ENCODE measurements around the gene SESN2. TPM values are rescaled to one million over a fixed set of nuclear protein-coding genes. Genes with fewer than 3 reads are reported as not detected.
A peak's percentile ranks its signal among the peaks of the same experiment; 100 is the strongest.

SESN2 gene
- total RNA-seq, 1 donor from 2014 or later = 4.7 TPM

DNA sequence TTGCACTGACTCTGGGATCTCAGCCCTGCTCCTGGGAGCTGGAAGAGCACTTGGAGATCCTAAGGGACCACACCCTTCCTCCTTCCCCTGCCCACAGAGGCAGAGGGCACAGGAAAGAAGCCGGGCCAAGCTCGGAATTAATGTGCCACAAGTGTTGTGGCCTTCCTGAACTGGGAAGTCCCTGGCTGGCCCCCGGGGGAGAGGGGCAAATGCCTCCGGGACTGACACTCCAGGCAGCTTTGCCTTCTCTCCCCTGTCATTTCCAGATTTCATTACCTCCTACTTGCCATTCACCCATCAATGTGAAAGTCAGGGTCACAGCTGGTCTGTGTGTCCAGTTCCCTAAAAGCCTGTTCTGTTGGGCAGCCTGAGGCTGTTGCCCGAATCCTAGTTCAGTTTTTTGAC, 21.7 kb downstream of the SESN2 start:
- no peak for DNase-seq (ENCODE audit: low spot score)
- intact Hi-C loops (cut with DNase I) = no loop called here

DNA sequence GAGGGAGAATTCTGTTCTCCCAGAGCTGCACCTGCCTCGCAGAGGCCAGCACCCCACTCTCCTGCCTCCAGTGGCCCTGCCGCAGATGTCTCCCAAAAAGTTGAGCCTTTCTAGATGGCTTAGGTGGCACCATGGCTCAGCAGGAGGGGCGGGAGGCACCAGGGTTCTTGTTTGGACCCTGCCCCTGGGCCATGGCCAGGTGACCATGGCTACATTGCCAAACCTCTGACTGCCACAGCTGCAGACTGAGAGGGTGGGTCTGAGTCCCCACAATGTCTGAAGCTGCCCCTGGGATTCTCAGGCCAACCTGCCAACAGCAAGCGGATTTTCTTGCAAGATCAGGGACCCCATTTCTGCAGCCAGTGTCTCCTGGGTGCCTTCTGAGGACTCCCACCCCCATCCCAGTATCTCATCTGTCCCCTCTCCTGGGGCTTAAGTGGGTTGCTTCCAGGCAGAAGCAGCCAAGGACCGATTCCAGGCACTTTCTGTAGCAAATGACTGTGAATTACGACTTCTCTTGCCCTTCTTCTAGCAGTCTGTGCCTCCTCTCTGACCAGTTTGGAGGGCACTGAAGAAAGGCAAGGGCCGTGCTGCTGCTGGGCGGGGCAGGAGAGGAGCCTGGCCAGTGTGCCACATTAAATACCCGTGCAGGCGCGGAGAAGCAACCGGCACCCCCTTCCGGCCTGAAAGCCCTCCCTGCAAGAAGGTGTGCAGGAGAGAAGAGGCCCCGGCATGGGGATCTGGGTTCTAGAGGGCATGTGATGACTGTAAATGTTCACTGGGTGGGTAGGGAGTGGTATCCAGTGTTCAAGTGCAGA, 22.5 kb downstream of the SESN2 start:
- intact Hi-C loops (cut with DNase I) = no loop called here
- no peak for DNase-seq (ENCODE audit: low spot score)

DNA sequence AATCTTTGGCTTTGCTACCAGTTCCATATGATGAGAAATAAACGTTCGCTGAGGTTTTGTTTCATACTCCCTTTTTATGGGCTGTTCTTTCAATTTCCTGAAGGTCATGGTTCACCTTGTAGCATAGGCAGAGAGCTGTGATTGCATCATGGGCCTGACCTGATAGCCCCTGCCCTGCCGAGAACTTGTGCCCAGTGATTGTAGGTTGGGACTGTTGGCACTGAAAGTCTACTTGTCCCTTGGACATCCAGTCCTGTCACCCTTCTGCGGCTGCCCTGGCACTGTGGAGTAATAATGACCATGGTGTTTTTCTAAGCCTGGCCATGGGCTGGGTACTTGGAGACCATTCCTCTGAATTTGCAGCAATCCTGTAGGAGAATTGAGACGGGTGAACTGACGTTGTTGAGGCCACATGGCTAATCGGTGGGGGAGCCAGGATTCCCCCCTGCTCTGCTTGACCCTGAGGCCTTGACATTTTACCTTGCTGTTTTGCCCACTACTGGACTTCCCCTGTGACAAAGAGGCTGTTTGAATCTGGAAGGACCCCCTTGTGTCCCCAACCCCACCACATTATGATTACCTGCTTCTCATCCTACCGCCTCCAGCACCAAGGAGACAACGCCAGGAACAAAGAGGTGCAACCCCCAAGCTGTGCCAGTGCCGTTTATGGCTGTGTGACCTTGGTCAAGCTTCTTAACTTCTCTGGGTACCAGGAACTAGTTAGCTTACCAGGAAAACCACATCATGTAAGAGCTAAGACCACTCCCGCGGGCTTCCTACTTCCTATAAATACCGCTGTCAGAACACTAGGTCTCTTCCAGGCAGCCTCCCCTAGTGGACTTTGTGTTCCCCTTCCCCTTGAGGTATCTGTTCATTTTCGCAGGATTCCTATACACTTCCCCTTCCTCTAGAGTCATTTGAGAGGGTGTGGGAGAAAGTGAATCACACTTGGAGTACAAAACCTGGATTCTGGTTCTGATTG, 23.4 kb downstream of the SESN2 start:
- intact Hi-C loops (cut with DNase I) = no loop called here
- no peak for DNase-seq (ENCODE audit: low spot score)

DNA sequence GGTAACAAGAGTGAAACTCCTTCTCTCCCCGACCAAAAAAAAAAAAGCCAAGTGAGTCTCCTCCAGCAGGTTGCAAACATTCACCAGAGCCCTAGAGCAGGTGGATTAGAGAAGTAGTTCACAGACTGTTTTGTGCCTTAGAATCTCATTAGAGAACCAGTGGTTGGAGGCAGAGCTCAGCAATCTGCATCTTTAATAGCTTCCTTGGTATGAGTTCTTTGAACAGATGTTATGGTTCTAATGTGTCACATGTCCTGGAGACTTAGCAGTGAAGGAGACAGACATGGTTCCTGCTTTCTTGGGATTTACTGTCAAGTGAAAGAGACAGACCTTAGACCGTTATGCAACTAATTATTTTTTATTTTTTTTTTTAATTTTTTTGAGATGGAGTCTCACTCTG, 26.8 kb downstream of the SESN2 start:
- intact Hi-C loops (cut with DNase I) = no loop called here

DNA sequence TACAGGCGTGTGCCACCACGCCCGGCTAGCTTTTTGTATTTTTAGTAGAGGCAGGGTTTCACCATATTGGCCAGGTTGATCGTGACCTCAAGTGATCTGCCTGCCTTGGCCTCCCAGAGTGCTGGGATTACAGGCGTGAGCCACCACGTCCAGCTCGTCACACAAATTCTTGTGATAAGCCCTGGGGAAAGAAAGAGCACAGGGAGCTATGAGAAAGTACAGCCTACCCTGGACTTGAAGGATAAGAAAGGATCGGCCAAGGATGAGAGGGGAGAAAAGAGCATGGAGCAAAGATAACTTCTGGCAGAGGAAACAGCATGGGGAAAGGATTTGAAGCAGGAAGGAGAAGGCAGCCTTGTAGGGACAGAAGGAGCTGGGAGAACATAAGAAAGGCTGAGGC, 29.2 kb downstream of the SESN2 start:
- no peak for DNase-seq (ENCODE audit: low spot score)
- intact Hi-C loops (cut with DNase I) = no loop called here

More for the DNA sequence above, 26.8 kb downstream of the SESN2 start:
- no peak for DNase-seq (ENCODE audit: low spot score)

DNA sequence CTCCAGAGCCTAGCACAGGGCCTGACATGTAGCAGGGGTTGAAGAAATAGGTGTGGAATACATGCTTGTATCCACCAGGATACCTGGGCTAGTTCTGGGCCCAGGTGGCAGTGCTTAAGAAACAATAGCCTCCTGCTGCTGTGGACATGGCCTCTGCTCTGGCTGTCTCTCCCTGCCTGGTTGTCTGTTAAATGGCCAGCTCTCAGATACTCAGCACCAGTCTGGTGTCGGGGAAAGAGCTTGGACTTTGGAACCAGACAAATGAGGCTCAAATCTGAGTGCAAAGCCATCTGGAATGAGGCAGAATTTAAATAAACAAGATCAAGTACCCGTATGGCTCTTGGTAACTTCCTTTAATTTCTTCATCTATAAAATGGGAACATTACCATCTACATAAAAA, 31.5 kb downstream of the SESN2 start:
- no peak for DNase-seq (ENCODE audit: low spot score)

DNA sequence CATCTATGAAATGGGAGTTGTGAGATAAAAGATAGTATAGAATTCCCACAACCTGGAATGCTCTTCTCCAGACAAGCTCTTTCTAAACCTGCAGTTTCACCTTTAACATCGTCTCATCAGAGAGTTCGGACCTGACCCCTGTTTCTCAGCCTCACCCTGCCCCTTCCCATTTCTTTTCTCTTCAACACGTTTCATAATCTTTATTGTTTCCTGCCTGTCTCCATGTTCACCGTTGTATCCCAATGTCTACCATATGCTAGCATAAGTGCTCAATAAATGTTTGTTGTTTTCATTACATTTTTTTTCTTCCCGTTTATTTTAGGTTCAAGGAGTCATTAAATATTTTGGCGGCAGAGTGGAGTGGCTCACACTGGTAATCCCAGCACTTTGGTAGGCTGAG, 32.4 kb downstream of the SESN2 start:
- no peak for DNase-seq (ENCODE audit: low spot score)

More for the DNA sequence above, 31.5 kb downstream of the SESN2 start:
- intact Hi-C loops (cut with DNase I) = no loop called here

DNA sequence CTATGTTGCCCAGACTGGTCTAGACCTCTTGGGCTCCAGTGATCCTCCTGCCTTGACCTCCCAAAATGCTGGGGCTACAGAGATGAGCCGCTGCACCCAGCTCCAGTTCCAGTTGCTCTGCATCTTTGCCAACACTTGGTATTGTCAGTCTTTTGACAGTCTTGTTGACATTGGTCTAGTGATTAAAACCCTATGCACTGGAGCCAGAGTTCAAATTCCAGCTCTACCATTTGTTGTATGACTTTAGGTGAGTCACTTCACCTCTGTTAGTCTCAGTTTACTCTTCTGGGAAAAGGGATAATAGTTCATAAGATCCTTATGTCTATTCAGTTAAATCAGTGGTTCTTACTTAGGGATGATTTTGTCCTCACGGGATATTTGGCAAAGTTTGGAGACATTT, 36.6 kb downstream of the SESN2 start:
- intact Hi-C loops (cut with DNase I) = no loop called here
- no peak for DNase-seq (ENCODE audit: low spot score)

More for the DNA sequence above, 32.4 kb downstream of the SESN2 start:
- intact Hi-C loops (cut with DNase I) = no loop called here

DNA sequence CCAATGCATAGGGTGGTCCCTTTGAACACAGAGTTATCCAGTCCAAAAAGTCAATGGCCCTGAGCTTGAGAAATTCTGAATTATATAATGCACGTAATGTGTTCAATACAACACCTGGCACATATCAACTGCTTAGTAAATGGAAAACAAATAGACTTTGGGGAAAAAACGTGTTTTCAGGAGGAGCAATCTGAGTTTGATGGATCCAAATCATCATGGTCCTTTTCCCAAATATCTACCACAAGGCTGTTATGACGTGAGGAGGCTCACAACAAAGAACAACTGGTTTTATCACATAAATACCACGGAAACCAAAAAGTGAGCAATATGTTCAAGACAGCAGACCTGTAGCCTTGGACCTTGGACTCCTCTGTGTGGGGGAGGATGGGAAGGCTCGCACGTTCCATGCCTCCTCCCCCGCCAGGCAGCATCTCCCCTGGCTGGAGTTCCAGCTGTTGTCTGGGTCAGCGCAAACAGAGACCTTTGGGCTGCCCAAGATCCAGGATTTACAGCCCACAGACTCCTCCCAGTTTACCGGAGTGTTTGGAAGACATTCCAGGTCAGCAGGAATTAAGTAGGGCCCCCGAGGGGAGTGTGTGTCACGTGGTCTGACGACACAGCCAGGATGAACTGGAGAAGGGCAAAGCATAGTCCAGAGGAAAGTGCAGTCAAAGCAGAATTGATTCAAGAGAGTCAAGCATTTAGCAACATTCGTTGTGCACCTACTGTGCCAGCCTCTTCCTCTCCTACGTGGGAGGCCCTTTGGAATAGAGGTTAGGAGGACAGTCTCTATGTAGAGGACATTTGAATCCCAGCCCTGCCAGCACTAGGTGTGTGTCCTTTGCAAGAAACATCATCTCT, 37.3 kb downstream of the SESN2 start:
- intact Hi-C loops (cut with DNase I) = no loop called here
- no peak for DNase-seq (ENCODE audit: low spot score)

DNA sequence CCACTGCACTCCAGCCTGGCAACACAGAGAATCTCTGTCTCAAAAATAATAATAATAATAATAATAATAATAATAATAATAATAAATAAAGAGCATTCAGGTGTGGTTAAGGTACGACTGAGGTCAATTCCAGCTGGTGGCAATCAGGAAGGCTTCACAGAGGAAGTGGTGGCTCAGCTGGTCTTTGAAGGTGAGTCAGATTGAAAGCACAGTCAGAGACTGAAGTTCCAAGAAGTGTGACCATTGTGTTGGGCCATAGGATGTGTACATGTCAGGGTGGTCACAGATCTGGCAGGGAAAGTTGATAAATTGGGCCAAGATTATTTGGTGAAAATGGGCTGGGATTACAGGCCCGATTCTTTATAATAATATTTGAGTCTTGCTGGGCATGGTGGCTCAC, 38.5 kb downstream of the SESN2 start:
- DNase-seq (ENCODE audit: low spot score) = no peak
- intact Hi-C loops (cut with DNase I) = no loop called here

DNA sequence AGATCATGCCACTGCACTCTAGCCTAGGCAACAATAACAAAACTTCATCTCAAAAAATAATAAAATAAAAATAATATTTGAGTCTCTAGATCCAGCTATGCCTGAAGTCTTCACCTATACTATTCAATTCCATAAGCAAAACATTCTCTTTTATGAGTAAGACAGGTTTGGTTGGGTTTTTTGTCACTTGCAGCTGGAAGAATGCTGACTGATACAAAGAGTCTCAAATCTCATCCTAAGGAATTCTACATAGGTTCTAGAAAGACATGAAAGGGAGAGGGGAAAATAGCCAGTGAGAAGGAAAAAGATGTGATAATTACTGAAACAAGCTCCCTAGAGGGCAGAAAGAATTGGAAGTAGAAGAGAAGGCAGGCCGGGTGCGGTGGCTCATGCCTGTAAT, 39.1 kb downstream of the SESN2 start:
- intact Hi-C loops (cut with DNase I) = no loop called here

DNA sequence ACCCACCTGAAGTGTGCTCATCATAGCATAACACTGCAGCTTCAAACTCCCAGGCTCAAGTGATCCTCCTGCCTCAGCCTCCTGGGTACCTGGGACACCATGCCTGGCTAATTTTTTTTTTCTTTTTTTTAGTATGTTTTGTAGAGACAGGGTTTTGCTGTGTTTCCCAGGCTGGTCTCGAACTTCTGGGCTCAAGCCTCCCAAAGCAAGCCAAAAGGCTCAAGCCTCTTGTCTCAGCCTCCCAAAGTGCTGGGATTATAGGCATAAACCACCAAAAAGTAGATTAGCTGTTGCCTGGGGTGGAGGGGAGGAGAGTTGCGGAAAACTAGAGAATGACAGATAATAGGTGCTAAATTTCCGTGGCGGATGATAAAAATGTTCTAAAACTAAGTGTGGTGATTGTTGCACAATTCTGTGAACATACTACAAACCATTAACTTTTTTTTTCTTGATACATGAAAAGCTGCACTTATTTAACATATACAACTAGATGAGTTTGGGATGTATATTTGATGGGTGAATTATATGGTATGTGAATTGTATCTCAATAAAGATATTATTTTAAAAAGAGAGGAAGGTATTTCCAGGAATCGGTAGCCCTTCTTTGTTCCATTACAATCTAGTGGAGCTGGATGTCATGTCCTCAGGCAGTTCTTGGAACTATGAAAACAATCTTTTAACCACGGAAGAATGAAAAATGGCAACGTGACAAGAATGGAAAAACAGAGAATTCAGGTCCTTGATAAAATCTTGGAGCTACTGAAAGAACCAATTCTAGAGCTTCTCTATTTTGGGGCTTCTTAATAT, 42.3 kb downstream of the SESN2 start:
- intact Hi-C loops (cut with DNase I) = no loop called here
- DNase-seq (ENCODE audit: low spot score) = no peak

More for the DNA sequence above, 39.1 kb downstream of the SESN2 start:
- DNase-seq (ENCODE audit: low spot score) = no peak

DNA sequence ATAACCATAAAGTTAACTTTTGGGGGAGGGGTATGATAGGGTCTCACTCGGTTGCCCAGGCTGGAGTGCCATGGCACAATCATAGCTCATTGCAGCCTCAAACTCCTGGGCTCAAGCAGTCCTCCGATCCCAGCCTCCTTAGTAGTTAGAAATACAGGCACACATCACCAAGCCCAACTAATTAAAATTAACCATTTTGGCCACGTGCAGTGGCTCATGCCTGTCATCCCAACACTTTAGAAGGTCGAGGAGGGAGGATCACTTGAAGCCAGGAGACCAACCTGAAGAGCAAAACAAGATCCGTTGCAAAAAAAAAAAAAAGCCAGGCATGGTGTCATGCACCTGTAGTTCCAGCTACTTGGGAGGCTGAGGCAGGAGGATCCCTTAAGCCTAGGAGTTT, 42.9 kb downstream of the SESN2 start:
- intact Hi-C loops (cut with DNase I) = no loop called here
- DNase-seq (ENCODE audit: low spot score) = no peak

DNA sequence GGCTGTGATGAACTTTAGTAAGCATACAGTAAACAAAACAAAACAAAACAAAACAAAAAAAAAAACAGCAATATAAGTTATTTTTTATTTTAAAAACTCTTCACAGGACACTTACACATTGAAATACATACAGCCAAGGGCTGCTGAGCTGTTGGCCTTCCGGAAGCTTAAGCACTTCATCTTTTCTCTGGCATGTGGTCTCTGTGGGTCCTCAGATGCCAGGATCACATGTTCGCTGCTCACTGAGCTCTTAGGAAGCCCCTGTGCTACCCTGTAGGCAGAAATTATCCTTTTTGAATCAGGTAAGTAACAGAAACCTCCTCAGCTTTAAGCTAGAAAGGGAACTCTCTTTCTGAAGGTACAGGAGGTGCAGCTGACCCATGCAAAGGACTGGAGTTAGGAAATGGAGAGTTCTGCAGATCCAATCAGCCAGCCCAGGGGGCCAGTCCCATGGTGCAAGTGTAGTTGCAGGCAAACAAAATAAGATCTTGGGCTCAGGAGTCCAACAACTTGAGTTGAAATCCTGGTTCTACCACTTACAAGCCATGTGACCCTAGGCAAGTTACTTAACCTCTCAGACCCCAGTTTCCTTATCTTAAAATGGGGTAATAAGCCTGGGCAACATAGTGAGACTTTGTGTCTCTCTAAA, 47.1 kb downstream of the SESN2 start:
- intact Hi-C loops (cut with DNase I) = no loop called here
- DNase-seq (ENCODE audit: low spot score) = no peak

DNA sequence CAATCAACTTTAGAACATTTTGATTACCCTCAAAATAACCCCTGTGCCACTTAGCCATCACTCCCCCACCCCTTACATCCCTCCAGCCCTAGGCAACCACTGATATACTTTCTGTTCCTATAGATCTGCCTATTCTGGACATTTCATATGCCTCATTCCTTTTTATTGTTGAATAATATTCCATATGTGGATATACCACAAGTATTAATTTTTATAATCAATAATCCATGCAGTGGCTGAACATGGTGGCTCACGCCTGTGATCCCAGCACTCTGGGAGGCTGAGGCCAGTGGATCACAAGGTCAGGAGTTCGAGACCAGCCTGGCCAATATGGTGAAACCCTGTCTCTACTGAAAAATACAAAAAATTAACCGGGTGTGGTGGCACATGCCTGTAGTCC, 49.4 kb downstream of the SESN2 start:
- intact Hi-C loops (cut with DNase I) = no loop called here
- no peak for DNase-seq (ENCODE audit: low spot score)

DNA sequence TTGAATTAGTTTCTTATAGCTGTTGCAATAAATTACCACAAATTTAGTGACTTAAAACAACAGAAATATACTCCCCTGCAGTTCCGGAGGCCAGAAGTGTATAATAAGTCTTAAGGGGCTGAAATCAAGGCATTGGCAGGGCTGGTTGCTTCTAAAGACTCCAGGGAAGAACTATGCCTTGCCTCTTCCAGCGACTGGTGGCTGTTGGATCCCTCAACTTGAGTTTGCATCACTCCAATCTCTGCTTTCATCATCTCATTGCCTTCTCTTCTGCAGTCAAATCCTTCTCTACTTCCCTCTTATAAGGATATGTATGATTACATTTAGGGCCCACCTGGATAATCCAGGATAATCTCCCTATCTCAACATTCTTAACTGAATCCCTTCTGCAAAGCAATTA, 50.4 kb downstream of the SESN2 start:
- DNase-seq (ENCODE audit: low spot score) = no peak
- intact Hi-C loops (cut with DNase I) = no loop called here

DNA sequence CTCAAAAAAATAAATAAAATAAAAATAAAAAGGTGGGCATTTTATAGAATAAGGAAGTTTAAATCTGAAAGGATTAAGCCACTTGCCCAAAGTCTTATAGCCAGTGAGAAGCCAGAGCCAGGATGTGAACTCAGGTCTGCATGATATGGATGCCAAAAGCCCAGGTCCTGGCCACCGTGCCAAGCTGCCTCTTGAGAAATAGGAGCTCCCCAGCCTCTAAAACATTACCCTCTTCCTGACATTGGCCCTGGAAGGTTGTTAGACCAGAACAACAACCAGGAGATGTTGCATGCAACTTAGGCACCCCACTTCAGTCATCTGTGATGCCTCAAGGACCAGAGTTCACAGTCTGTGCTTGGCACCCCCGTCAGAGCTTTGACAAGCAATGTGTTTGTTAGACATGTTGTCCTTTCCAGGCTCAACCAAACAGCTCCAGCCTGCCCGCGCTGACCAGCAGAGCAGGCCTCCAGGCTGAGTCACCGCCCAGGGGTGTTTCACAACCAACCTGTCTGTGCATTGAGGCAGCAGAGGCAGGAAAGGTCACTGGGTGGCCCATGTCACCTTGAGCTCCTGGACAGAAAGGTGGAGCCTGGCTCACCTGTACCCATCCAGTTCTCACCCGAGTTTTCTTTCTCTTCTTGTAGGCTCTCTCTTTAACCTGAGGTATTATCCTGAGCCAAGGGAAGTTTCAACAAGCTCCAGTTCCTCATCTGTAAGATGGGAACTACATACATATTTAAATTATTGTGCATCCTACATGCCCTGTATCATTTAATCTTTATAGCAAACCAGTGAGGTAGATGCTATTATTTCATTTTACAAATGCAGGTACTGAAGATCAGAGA, 54.6 kb downstream of the SESN2 start:
- peak; percentile 93 for DNase-seq (ENCODE audit: low spot score)
- intact Hi-C loops (cut with DNase I) = no loop called here

DNA sequence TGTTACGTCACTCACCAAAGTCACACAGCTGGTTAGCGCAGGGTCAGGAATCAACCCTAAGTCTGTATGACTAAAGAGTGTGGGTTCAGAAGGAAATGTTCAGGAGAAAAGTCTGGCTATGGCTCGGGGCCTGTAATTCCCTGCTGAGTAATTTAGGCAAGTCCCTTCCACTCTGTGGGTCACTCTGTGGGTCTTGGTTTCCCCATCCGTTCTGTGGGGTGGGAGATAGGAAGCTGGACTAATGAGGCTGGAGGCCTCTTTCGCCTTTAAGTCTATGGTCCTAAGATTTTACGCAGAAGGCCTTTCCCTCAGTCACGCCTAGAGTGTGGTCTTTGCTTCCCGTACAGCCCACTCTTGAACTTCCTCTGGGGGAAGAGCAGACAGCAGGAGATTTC, 55.2 kb downstream of the SESN2 start:
- intact Hi-C loops (cut with DNase I) = no loop called here
- DNase-seq (ENCODE audit: low spot score) = no peak
